HG02623 (cell line): ENCODE measurements around the gene HHLA2.

Experiments used
- ATAC-seq: cut with Tn5 transposase; IDR thresholded peaks from one replicate; pipeline ENCODE4 v1.9.1; 2021; ENCODE audit warnings: moderate library complexity; ENCODE audit not compliant: unreplicated experiment

Gene HHLA2

DNA sequence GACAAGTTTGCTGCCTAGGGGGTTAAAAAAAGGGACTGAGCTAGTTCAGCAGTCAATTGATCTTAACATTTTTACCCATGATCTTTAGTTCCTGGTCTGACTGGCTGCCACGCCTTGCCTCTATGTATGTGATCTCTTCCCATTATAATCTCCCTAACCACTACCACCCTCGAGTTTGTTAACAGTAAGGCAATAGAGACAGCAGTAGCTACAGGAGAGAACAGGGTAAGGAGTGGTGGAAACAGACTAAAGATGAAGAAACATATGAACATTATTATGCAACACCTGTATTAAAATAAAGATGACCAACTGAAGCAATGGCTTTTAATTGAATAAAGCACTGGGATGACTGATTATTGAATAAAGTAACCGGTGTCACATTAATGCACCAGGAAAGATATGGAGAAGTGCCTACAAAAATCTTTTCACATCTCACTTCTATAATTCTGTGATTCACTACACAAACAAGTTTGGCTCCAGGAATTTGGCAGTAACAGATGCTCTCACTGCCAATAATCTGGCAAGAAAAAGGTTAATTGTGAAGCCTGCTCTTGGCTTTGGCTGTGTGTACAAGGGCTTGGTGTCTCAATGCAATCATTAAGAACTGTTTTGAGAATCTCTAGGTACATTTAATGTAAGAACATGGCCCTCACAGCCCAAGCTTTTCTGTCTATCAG, 95.7 kb downstream of the HHLA2 start:
- no peak for ATAC-seq

DNA sequence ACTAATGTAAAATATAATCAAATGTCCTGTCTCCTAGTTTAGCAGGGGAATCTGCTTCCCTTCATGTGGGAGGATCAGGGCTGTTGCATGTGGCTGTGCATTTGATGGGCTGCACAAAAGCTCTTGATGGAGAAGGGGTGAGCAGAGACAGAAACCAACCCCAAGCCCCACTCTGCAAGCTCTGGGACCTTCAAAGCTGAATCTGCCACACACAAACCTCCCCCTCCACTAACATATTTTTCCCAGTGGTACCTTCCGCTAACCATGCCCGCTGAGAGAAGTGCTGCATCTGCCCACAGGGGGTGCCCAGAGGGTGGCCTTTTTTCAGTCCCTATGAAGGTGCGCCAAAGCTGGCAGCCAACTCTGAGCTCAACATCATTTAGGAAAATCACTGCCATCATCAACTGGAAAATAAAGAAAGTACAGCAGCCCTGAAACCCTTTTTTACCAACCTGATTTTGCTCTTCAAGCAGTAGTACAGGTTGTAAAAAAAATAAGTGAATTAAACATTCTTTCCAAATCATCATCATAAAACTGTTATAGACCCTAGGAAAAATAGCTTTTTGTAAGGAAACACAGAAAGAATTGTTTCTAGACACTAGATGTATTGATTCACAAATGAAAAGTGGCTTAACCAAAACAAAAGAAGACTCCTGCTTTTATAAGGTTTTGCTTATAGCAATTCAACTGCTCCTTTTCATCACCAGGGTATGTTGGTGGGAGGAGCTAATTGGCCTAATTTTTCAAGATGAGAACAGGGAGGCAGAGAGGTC, 97.0 kb downstream of the HHLA2 start:
- ATAC-seq: no peak

DNA sequence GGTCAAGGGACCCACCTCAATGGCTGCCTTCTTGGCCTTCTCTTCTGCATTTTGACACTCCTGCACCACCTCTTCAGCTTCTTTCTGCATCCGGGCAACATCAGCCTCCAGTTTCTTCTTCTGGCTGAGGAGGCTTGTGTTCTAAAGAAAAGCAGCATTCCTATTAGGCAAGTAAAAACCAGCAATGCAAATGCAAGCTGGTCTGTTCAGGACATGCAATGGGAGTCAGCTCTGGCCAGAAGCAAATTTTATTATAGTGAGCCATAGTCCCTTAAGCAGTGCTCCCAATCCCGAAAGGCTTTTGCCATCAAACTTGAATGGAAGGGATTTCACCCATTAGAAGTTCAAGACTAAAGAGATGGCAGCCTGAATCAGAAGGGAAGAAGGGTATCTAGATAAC, 97.7 kb downstream of the HHLA2 start:
- no peak for ATAC-seq

DNA sequence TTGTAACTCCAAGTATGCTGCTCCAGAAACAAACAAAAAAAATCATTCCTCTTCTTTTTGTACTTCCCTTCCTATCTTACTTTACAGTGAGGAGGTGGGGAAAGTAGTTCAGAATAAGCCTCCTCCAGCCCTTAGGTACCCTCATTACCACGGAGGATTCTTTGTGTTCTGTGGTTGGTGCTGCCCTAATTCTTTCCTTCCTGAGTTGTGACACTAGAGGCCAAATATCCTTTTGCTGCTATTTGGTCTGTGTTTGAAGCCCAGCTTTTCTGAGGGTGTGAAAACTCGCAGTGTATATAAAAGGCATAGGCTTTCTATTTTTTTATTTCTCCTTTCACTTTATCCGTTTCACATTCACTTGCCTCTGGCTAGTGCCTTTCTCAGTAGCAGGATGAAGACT, 98.2 kb downstream of the HHLA2 start:
- no peak for ATAC-seq

DNA sequence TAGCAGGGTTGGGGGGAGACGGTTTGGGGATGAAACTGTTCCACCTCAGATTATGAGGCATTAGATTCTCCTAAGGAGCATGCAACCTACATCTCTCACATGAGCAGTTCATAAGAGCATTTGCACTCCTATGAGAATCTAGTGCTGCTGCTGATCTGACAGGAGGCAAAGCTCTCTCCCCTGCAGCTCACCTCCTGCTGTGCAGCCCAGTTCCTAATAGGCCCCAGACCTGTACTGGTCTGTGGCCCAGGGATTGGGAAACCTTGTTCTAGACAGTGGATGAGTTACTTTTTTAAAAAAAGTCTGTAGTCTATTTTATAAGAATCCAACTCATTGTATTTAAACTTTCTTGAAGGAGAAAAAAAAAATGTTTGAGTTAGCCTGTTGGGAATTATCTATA, 100.0 kb downstream of the HHLA2 start:
- no peak for ATAC-seq

DNA sequence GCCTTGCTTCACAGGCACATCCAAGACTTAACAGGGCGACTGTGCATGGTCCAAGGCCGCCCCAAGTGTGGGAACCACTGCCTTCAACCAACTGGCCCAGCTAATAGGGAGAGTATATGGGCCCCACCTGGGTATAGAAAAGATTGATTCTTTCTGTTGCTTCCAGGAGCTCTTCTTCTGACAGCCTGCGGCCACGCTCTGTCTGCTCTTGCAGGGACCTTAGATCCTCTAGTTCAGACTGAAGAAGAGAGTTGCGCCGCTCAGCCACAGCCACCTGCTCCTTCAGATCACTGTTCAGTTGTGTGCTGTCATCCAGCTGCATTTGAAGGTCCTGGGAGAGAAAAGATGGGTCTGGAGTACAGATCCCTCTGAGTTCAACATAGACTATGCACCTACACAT, 102.2 kb downstream of the HHLA2 start:
- no peak for ATAC-seq

DNA sequence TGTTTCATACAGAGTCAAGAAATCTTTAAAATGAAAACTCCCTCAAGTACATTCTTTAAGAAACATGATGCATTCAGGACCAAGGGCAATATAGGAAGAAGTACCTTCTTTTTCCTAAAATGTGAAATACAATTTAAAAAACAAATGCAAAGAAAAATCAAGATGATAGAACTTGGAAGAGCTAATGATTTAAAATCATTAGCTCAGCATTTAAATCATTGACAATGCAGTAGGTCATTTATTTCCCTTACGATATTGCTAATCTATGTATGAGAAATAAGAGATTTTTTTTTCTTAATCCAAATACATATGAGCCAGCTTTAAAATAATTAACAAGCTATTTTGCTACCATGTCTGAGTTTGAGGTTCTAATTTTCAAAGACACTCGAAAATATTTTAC, 105.5 kb downstream of the HHLA2 start:
- ATAC-seq: no peak

DNA sequence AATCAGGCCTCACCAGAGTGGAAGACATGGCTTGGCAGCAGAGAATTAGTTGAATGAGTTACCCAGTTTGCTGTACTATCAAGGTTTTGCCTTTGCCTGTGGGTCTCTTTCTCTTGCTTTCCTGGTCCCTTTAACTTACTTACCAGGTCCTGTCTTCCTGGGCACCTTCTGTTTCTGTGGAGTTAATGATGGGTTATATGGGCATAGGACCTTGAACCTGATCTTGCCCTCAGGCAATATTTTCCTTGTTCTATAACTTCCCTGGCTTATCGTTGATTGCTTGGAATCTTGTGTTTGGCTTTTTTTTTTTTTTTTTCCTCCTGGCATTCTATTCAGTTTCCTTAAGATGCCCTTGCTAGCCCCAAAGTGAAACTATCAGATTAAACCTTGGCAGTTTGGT, 106.8 kb downstream of the HHLA2 start:
- ATAC-seq: no peak

DNA sequence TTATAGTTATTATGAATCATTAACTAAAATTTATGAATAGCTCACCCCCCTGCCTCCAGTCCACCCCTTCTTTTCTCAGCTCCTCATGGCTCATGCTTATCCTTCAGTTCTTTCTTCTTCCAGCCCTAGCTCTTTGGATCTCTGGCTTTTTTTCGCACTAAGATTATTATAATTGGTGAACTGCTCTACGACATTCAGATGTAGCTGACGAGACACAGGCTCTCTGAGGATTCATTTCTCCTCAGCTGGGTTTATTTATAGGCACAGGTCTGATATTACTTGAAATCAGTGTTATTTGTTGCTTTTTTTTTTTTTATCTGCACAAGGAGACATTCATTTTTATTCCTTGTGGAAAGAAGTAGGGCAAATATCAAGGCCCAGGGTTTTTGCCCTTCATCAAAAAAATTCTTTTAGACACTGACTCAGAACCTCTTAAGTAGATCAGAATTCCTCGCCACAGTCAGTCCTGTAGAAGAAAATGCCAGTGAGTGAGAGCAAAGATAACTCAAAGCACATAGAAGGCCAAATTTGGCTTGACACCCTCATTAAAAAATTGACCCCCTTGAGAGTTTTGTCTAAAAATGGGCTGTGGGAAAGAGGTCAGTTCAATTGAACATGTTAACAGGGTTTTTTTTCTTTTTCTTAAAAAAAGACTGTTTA, 107.5 kb downstream of the HHLA2 start:
- no peak for ATAC-seq

DNA sequence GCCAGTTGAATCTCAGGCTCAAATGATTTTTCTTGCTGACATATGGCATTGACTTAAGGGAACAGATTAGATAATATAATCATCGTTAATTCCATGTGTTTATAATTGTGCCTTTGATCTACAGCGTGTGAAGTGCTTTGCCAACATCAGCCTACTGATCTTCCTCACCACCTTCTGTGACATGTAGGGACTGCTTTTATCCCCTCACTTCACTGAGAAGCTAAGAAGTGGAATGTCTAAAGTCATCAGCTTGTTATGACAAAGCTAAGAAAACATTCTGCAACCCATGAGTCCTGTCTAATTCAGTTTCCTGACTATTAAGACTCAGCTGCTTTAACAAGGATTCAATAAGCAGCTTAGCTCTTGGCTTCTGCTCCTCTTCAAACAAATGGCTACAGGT, 108.0 kb downstream of the HHLA2 start:
- no peak for ATAC-seq

DNA sequence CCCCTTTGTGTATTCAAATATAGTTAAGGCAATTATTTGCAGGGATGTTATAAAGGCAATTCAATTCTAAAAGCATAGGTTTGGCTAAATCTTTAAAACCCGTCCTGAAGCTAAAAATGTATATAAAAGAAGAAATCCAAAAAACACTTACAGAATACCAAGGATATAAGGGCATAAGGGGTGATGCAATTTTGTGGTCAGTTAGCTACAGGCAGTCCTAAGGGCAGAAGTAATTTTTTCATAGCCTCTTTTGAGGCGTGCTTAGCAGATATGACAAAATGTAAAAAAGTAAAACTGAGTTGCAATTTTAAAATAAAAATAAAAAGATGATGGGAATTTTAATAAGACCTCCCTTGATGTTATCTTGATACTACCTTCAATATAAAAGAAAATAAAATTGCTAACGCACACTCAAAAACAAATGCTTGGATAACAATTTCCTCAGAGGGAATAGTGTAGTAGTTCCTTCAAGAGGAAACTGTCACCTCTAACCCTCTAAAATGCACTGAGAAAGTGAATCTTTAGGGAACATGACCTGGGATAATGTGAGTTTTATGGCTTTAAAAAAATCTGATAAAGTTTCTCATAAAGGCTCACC, 109.8 kb downstream of the HHLA2 start:
- no peak for ATAC-seq

DNA sequence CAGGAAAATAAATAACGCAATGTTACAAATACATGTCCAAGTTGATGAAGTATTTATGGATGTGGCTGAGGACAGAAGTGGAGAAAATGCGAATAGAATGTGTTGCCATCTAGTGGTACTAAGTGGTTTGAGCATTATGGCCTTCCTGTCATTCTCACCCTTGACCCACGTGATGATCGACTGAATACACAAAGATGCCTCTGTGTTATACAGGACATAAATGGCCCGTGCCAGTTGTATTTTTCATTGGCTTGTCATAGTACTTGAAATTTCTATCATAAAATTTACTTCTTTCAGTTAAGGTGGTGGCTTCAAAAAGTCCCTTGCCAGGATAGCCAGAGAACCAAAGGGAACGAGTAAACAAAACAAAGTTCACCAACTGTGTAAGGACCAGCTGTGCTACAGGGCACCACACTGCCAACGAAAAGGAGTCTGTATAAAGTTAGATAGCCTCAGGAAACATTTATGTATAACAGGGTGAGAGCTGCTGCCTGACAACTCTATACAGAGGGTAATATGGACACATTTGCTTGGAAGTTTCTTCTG, 110.4 kb downstream of the HHLA2 start:
- ATAC-seq: peak; percentile 90

DNA sequence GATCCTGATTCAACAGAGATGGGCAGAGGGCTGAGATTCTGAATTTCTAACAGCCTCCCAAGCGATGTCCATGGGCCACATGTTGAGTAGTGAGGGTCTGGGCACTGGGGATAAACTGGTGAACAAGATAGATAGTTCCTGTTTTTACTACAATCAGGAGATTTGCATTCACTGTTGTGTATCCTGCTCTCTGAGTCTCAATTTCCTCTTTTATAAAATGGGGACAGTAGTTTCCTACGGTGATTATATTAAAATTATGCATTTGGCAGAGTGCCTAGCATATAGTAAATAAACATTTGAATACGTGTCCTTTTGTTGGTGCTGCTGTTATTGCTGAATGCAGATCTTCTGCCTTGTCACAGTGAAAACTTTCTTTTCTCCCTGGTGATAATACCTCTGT, 111.5 kb downstream of the HHLA2 start:
- ATAC-seq: no peak

DNA sequence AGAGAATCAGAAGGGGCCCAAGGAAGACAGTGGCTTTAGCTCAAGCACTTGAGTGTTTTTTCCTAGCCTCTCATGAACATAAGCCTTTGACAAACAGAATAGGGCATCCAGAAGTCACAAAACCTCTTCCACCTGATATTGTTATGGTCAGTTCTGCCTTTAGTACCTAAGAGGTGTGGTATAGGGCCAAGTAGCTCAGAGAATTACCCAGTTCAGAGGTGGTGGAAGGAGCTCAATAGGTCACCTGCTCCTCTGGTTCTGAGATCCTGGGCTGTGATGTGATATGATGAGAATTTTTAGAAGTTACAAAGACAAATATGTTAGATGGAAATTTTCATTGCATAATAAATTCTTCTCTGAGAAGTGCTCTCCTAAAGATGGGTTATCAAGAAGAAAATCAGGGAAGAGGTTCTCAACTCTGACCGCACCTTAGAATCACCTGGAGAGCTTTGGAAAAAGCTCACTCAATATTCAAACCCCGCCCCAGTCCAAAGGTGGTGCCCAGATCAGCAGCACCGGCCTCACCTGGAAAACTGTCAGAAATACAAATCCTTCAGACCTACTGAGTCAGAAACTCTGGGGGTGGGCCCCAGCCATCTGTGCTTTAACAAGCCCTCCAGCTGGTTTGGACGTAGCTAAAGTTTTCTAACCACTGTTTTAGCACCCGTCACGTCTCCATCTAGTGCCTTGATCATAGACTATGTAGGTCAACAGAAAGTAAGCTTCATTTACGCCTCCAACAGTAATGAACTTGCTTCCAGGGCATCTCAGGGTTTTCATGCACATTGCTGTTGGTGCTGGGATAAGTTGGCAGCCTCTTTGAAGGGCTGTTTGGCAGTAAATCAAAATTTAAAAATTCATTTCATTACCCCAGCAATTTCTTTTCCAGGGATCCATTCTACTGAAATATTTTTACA, 112.8 kb downstream of the HHLA2 start:
- no peak for ATAC-seq

DNA sequence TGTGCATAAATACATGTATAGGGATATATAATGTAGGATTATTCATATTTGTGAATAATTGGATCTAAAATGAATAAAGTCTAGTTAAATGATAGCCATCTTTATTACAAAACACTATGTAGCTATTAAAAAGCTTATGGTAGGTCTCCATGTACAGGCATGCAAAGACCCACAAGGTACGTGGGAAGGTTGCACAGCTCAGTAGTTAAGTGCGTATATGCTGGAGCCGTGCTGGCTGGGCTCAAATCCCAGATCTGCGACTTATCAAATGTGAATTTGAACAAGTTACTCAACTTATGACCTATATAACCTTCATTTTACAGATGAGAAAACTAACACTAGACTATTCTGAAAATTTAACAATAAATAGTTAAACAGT, 113.4 kb downstream of the HHLA2 start:
- no peak for ATAC-seq

DNA sequence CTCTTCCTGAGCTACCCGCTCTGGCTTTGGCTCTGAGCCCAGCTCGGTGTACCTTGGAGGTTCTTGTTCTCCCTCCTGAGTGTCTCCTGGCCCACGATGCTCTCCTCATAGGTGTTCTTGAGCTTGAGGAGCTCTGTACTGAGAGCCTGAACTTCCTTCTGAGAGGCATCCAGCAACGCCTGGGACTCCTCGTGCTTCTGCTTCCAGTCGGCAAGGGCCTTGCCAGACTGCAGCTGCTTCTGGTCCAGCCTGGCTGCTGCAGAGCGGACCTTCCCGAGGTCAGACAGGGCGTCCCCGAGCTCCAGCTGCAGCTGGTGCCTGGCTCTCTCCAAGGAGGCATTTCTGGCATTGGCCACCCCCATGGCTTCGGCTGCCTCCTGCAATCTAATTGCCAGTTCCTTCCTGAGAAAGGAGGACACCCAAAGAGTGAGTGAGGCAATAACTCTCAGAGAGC, 114.2 kb downstream of the HHLA2 start:
- no peak for ATAC-seq

DNA sequence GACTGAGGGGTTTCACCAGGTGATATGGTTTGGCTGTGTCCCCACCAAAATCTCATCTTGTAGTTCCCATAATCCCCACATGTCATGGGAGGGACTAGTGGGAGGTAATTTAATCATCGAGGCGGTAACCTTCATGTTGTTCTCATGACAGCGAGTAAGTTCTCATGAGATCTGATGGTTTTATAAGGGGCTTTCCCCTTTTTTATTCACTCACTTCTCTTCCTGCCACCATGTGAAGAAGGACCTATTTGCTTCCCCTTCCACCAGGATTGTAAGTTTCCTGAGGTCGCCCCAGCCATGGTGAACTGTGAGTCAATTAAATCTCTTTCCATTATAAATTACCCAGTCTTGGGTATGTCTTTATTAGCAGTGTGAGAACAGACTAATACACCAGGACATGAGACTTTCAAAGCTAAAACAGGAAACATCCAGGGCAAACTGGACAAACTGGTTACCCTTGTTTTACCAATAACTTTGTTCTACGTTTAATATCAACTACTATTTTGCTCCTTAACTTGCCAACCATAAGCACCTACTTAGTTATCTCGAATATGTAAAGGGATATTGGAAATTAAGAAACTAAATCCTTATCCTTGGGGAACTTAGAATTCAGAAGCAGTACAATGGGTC, 115.9 kb downstream of the HHLA2 start:
- no peak for ATAC-seq

DNA sequence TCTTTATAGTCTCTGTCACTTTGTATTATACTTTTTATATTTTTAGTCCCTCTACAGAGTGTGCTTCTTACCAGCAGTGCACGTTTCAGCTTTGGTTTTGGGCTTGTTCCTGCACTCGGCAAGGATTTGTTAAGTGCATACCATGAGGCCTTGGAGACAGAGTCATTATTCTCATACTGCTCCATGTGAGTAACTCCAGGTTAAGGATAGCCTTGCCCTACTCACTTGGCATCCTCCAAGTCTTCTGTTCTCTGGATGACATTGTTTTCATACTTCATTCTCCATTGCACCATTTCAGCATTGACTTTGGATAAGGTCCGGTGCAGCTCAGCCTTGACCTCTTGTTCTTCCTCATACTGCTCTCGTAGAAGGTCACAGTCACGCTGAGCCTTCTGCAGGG, 117.7 kb downstream of the HHLA2 start:
- ATAC-seq: no peak

DNA sequence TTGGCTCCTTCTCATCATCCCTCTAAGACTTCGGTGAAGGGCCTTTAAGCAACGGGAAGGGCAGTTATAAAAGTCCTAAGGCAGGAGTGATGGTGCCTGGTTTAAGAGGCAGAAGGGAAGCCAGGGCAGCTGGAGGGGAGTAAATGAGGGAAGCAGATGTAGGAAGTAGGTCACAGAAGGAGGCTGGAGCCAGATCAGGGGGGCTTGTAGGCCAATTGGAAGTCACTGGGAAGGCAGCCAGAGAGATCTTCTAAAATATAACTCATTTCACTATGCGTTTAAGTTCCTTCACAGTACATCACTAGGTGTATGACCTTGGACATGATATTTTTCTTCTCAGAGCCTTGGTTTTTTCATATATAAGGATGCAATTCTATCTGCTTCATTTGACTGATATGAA, 119.3 kb downstream of the HHLA2 start:
- no peak for ATAC-seq
